Measurements from ENCODE around the gene SGCD.

Gene SGCD

DNA sequence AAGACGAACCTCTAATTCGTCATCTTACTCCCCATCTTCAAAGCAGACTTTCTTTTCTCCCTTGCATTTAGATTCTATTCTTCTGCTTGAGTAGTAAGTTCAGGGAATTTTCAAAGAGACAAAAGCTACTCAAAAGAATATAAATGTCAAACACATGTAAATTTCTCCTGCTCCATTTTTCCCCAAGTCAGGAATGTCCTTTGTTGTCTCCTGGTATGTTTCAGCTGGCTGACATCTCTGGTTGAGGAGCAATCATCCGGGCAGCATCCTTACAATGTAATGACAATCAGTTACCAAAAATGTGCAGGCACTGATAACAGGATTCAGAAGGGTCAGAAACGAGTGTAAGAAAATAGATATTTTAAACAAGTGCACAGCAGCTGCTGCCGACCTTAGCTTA lies 475.5 kb downstream of the SGCD start:
- Mint-ChIP-seq H3K27ac (no peak overlapping the region), H3K9me3 (peaks cover 2% of the 10 kb centered on the region), H3K4me3 (no peak overlapping the region), H3K27me3 (peaks cover 3% of the 10 kb centered on the region), H3K4me1 (no peaks in the 10 kb centered on the region), H3K36me3 (no peaks in the 10 kb centered on the region)
- ATAC-seq (ENCODE audit: low read depth) (no peak), DNase-seq (ENCODE audit: low spot score in 2 of 2) (no peak)

DNA sequence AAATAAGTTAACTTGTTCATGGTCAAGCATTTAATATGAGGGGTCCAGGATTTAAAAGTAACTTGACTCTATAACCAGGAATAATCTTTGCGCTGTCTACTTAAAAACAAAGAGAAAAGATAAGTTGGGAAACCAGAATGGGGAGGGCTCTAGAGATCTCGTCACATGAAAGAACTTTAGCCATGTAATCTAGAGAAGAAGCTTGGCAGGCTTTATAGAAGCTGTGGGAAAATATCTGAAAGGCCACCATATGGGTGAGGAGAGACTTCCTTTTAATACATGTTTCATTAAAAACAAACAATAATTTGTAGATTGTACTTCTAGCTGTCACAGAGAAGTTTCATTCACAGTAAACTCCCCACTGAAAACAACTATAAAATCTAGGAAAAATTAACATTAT lies 476.4 kb downstream of the SGCD start:
- DNase-seq (ENCODE audit: low spot score in 2 of 2) (no peak), ATAC-seq (ENCODE audit: low read depth) (no peak)
- Mint-ChIP-seq H3K9me3 (peaks cover 2% of the 10 kb centered on the region), H3K4me1 (no peaks in the 10 kb centered on the region), H3K4me3 (no peak overlapping the region), H3K36me3 (no peaks in the 10 kb centered on the region), H3K27me3 (peaks cover 2% of the 10 kb centered on the region), H3K27ac (no peak overlapping the region)

DNA sequence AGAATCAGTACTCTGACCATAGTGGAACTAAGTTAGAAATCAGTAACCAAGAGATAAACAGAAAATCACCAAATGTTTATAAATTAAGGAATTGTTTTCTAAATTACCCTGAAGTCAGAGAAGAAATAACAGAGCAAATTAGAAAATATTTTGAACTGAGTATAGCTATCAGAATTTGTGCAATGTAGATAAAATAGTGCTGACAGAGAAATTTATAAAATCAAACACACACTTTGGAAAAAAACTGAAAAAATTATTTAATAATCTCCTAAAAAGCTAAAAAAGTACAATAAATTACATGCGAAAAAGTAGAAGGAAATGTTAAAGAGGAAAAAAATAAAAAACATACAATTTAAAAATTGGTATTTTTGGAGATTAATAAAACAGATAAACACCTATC lies 486.0 kb downstream of the SGCD start:
- Mint-ChIP-seq H3K9me3 (peaks cover 2% of the 10 kb centered on the region), H3K27ac (no peak overlapping the region), H3K4me3 (no peak overlapping the region), H3K4me1 (no peaks in the 10 kb centered on the region), H3K27me3 (peaks cover 3% of the 10 kb centered on the region), H3K36me3 (no peaks in the 10 kb centered on the region)
- DNase-seq (ENCODE audit: low spot score in 2 of 2) (no peak), ATAC-seq (ENCODE audit: low read depth) (no peak)

DNA sequence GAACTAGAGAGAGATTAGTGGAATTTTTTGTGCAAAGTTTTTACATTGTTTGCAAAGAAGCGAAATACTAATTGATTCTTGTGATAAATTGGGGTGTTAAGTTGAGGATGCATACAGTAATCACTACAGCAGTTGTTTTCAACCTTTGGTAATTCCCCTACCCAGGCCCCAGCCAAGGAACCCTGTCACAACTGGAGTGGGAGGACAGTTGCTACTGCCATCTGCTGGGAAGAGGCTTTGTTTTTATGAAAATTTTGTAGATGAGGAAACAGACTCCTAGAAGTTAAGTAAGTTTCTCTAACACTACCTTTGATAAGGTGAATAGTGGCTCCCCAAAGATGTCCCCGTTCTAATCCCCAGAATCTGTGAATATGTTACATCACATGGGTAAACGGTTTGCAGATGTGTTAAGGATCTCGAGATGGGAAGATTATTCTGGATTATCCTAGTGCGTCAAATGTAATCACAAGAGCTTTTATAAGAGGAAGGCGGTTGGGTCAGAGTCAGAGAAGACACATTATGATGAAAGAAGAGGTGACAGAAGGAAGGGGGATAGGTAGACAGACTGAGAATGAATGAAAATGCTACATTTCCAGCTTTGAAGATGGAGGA lies 489.1 kb downstream of the SGCD start:
- Mint-ChIP-seq H3K36me3 (no peaks in the 10 kb centered on the region), H3K4me3 (no peak overlapping the region), H3K9me3 (peaks cover 2% of the 10 kb centered on the region), H3K27me3 (peaks cover 8% of the 10 kb centered on the region), H3K27ac (no peak overlapping the region), H3K4me1 (no peaks in the 10 kb centered on the region)
- peak; percentile 41 for ATAC-seq (ENCODE audit: low read depth)
- DNase-seq (ENCODE audit: low spot score in 2 of 2) = peak in 1 of 2 donors; percentile 5
